Vagina (tissue), 2 donors: ENCODE data around the gene TBC1D8. TPM values are rescaled to one million over a fixed set of nuclear protein-coding genes. Genes with fewer than 3 reads are reported as not detected.

Source experiments
- DNase-seq, 2 donors: peaks; one replicate each; pipeline ENCODE4 v3.0.0-alpha.2; 2017; ENCODE audit errors: extremely low spot score in 2 of 2
- H3K27ac ChIP-seq: fragments of 200-600 bp; sonication (generic); one replicate; pipeline ENCODE4 v1.5.1; 2019
- H3K27me3 ChIP-seq: fragments of 200-600 bp; sonication (generic); one replicate; pipeline ENCODE4 v1.5.1; 2019
- H3K36me3 ChIP-seq, 2 donors: fragments of 200-600 bp; sonication (generic); one replicate each; pipeline ENCODE4 v1.5.1; 2017 to 2019
- H3K4me1 ChIP-seq: fragments of 200-600 bp; sonication (generic); one replicate; pipeline ENCODE4 v1.5.1; 2019
- H3K4me3 ChIP-seq, 2 donors: fragments of 200-600 bp; sonication (generic); 1 replicate in 1 of 2; 2 replicates in 1 of 2; pipeline ENCODE4 v1.5.1; 2016 to 2019
- H3K9me3 ChIP-seq: fragments of 200-600 bp; sonication (generic); one replicate; pipeline ENCODE4 v1.5.1; 2019
- CTCF ChIP-seq, 3 experiments: fragments of 450-650 bp in 2 of 3; fragments of 200-600 bp in 1 of 3; sonication (generic) in 1 of 3; IDR thresholded peaks; one replicate each; pipeline ENCODE4 v1.5.1; 2017 to 2019; ENCODE audit warnings: antibody characterized with exemption in 3 of 3, mild to moderate bottlenecking in 2 of 3, moderate library complexity in 2 of 3
- POLR2A ChIP-seq, 2 donors: fragments of 450-650 bp; IDR thresholded peaks; one replicate each; pipeline ENCODE4 v1.6.1; 2017; ENCODE audit warnings: antibody characterized with exemption in 2 of 2, mild to moderate bottlenecking in 2 of 2, moderate library complexity in 2 of 2
- POLR2AphosphoS5 ChIP-seq, 2 donors: sonication (generic); formaldehyde crosslinking; IDR thresholded peaks; one replicate each; pipeline ENCODE4 v1.9.0; 2017; ENCODE audit warnings: antibody characterized with exemption in 2 of 2, mild to moderate bottlenecking in 2 of 2, low read depth in 1 of 2; ENCODE audit not compliant: insufficient read depth in 1 of 2
- intact Hi-C: fragments of 100-400 bp; cut with DNase I; formaldehyde crosslinking; loops from one replicate; pipeline ENCODE4 v1.15.1; 2023
- total RNA-seq: library from RNA; depleted of rRNA; stranded (reverse); fragments of >200 nt; gene quantifications from one replicate; pipeline ENCODE4 v1.2.3, GENCODE V29; 2016

Gene TBC1D8
- total RNA-seq, 1 donor from 2014 or later: 72.2 TPM

DNA sequence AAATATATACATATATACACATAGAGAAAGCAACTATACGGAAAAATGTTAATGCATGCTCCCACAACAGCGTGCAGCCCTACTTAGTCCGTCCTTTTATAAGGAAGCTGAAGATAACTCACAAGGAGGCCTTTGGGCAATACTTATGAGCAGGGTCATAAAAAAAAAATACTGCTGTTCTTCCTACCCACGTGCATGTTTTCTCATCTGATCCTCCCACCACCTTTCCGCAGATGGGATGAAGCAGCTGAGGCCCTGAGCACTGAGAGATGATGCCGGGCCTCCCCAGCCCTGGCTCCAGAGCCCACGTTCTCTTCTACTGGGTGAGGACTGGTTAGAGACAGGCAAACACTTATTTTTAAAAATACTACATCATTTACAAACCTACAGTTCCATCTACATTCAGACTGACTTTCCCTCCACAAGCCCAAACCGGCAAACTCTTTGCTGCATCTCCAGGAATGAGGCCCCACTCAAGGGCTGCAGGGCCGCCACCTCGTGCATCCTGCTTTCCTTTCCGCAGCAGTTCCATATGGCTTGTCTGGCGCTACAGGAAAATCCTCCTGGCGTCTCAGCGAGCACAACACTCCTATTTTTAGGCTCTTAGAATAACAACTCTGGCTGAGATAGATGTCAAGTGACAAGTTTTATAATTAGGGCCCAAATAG lies 41.6 kb downstream of the TBC1D8 start:
- Histone ChIP-seq H3K4me1 (peaks cover 48% of the 10 kb centered on the region), H3K9me3 (no peaks in the 10 kb centered on the region), H3K36me3 (no peaks in the 10 kb centered on the region), H3K27me3 (no peaks in the 10 kb centered on the region), H3K4me3 (no peak overlapping the region), H3K27ac (peak overlapping the region; percentile 16)
- no peak for DNase-seq
- TF ChIP-seq CTCF (IDR thresholded peaks at IDR 0.05): no peak
- TF ChIP-seq POLR2AphosphoS5 (IDR thresholded peaks at IDR 0.05; ENCODE audit: insufficient read depth in 1 of 2, low read depth in 1 of 2): no peak
- TF ChIP-seq POLR2A (IDR thresholded peaks at IDR 0.05): no peak
- intact Hi-C loops: no loop called here

DNA sequence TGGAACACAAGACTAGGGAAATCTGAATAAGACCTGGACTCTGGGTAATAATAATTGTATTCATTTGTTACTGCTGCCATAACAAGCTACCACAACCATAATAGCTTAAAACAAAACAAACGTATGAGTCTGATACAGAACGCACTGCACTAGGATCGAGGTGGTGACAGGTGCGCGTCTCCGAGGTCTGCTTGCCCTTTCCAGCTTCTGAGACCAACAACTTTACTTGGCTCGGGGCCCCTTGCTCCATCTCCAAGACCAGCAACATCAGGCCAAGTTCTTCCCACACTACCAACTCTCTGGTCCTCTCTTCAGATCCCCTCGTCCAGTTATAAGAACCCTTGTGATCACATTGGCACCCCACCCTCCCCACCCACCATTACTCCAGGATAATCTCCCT lies 42.8 kb downstream of the TBC1D8 start:
- TF ChIP-seq POLR2A (IDR thresholded peaks at IDR 0.05) (no peak), CTCF (IDR thresholded peaks at IDR 0.05) (no peak), POLR2AphosphoS5 (IDR thresholded peaks at IDR 0.05; ENCODE audit: insufficient read depth in 1 of 2, low read depth in 1 of 2) (no peak)
- Histone ChIP-seq H3K9me3 (no peaks in the 10 kb centered on the region), H3K4me3 (no peak overlapping the region), H3K4me1 (peaks cover 36% of the 10 kb centered on the region), H3K27ac (no peak overlapping the region), H3K27me3 (no peaks in the 10 kb centered on the region), H3K36me3 (no peaks in the 10 kb centered on the region)
- DNase-seq: peak in 1 of 2 donors; percentile 13
- intact Hi-C loops: no loop called here

DNA sequence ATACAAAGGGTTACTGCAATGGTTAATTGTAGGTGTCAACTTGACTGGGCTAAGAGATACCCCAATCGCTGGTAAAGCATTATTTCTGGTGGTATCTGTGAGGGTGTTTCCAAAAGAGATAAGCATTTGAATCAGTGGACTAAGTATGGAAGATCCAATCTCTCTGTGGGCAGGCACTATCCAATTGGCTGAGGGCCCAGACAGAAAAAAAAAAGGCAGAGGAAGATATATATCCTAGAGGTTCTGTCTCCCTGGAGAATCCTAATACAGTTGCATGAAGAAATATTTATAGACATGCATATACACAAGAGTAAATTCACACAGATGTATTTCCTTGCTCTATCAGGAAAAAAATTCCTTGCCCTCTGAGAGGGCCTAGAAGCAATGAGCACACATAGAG lies 43.9 kb downstream of the TBC1D8 start:
- Histone ChIP-seq H3K27ac (no peak overlapping the region), H3K4me1 (peaks cover 25% of the 10 kb centered on the region)
- intact Hi-C loops: no loop called here

GRCh38 chr2:101106453-101107181 lies 44.6 kb downstream of the TBC1D8 start:
- TF ChIP-seq CTCF (IDR thresholded peaks at IDR 0.05) (no peak), POLR2AphosphoS5 (IDR thresholded peaks at IDR 0.05; ENCODE audit: insufficient read depth in 1 of 2, low read depth in 1 of 2) (no peak), POLR2A (IDR thresholded peaks at IDR 0.05) (no peak)
- H3K4me3 ChIP-seq: no peak overlapping the region
- H3K36me3 ChIP-seq: no peaks in the 10 kb centered on the region
- H3K9me3 ChIP-seq: no peaks in the 10 kb centered on the region
- intact Hi-C loops: no loop called here
- no peak for DNase-seq
- H3K27me3 ChIP-seq: no peaks in the 10 kb centered on the region
- peaks cover 18% of the 10 kb centered on the region for H3K4me1 ChIP-seq
- H3K27ac ChIP-seq: no peak overlapping the region

More for the DNA sequence above, 43.9 kb downstream of the TBC1D8 start:
- DNase-seq: no peak
- TF ChIP-seq CTCF (IDR thresholded peaks at IDR 0.05) (no peak), POLR2A (IDR thresholded peaks at IDR 0.05) (no peak), POLR2AphosphoS5 (IDR thresholded peaks at IDR 0.05; ENCODE audit: insufficient read depth in 1 of 2, low read depth in 1 of 2) (no peak)
- no peaks in the 10 kb centered on the region for H3K9me3 ChIP-seq
- no peak overlapping the region for H3K4me3 ChIP-seq
- no peaks in the 10 kb centered on the region for H3K27me3 ChIP-seq
- no peaks in the 10 kb centered on the region for H3K36me3 ChIP-seq

DNA sequence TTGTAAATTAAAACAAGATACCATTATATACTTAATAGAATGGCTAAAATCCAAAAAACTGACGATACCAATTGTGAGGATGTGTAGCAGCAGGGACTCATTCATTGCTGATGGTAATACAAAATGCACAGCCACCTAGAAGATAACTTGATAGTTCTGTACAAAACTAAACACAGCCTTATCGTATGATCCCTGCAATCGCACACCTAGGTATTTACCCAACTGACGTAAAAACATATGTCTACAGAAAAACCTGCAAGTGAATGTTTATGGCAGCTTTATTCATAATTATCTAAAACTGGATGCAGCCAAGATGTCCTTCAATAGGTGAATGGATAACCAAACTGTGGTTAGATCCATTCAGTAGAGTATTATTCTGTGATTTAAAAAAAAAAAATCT lies 45.5 kb downstream of the TBC1D8 start:
- Histone ChIP-seq H3K27me3 (no peaks in the 10 kb centered on the region), H3K36me3 (no peaks in the 10 kb centered on the region), H3K4me1 (peaks cover 12% of the 10 kb centered on the region), H3K9me3 (no peaks in the 10 kb centered on the region), H3K4me3 (no peak overlapping the region), H3K27ac (no peak overlapping the region)
- DNase-seq: no peak
- intact Hi-C loops: no loop called here
- TF ChIP-seq POLR2A (IDR thresholded peaks at IDR 0.05): no peak
- TF ChIP-seq CTCF (IDR thresholded peaks at IDR 0.05): no peak
- no peak for TF ChIP-seq POLR2AphosphoS5 (IDR thresholded peaks at IDR 0.05; ENCODE audit: insufficient read depth in 1 of 2, low read depth in 1 of 2)
